H9 (cell line): Measurements from ENCODE around the gene WIPF2. TPM values are rescaled to one million over a fixed set of nuclear protein-coding genes. Genes with fewer than 3 reads are reported as not detected.
A peak's percentile ranks its signal among the peaks of the same experiment; 100 is the strongest.

Experiments used
- DNase-seq: peaks from one replicate; pipeline ENCODE4 v3.0.0-alpha.2; 2017
- H2AFZ ChIP-seq: one replicate; pipeline ENCODE4 v1.6.1; 2013; ENCODE audit warnings: mild to moderate bottlenecking, low read length, control low read depth, moderate library complexity
- H2AK5ac ChIP-seq: 2 replicates; pipeline ENCODE4 v1.6.1; 2013; ENCODE audit warnings: low read length, control low read depth, mixed read lengths; ENCODE audit not compliant: insufficient read length
- H2BK120ac ChIP-seq: one replicate; pipeline ENCODE4 v1.6.1; 2013; ENCODE audit warnings: low read depth, mild to moderate bottlenecking, low read length, control low read depth, inconsistent platforms; ENCODE audit not compliant: poor library complexity, severe bottlenecking
- H2BK12ac ChIP-seq: 2 replicates; pipeline ENCODE4 v1.6.1; 2013; ENCODE audit warnings: low read length, control low read depth, mixed read lengths, low read depth; ENCODE audit not compliant: insufficient read length
- H2BK15ac ChIP-seq: 2 replicates; pipeline ENCODE4 v1.6.1; 2013; ENCODE audit warnings: low read depth, low read length, control low read depth
- H2BK20ac ChIP-seq: one replicate; pipeline ENCODE4 v1.6.1; 2013; ENCODE audit warnings: low read depth, mild to moderate bottlenecking, low read length, control low read depth, inconsistent platforms; ENCODE audit not compliant: poor library complexity, severe bottlenecking
- H2BK5ac ChIP-seq: 2 replicates; pipeline ENCODE4 v1.6.1; 2013; ENCODE audit warnings: low read length, control low read depth, mixed read lengths; ENCODE audit not compliant: insufficient read length
- H3K14ac ChIP-seq: 2 replicates; pipeline ENCODE4 v1.6.1; 2013; ENCODE audit warnings: low read length, control low read depth; ENCODE audit not compliant: insufficient read depth
- H3K18ac ChIP-seq: 2 replicates; pipeline ENCODE4 v1.6.1; 2013; ENCODE audit warnings: low read depth, mild to moderate bottlenecking, mixed read lengths, low read length, control low read depth; ENCODE audit not compliant: insufficient read length
- H3K23ac ChIP-seq: 2 replicates; pipeline ENCODE4 v1.6.1; 2013; ENCODE audit warnings: low read length, control low read depth, mixed read lengths, low read depth; ENCODE audit not compliant: insufficient read length
- H3K23me2 ChIP-seq: 2 replicates; pipeline ENCODE4 v1.6.1; 2013; ENCODE audit warnings: low read depth, mild to moderate bottlenecking, mixed read lengths, low read length, control low read depth; ENCODE audit not compliant: insufficient read length, poor library complexity, severe bottlenecking
- H3K27ac ChIP-seq: 2 replicates; pipeline ENCODE4 v1.5.1; 2013; ENCODE audit warnings: low read length, control low read depth, mixed read lengths, low read depth; ENCODE audit not compliant: insufficient read length
- H3K27me3 ChIP-seq: 2 replicates; pipeline ENCODE4 v1.6.1; 2013; ENCODE audit warnings: low read length, control low read depth, inconsistent platforms; ENCODE audit not compliant: insufficient read depth
- H3K4ac ChIP-seq: 2 replicates; pipeline ENCODE4 v1.6.1; 2013; ENCODE audit warnings: low read depth, mild to moderate bottlenecking, control low read depth, inconsistent platforms, low read length, moderate library complexity
- H3K4me1 ChIP-seq: 2 replicates; pipeline ENCODE4 v1.6.1; 2013; ENCODE audit warnings: low read length, control low read depth, inconsistent platforms; ENCODE audit not compliant: insufficient read depth
- H3K4me2 ChIP-seq: 2 replicates; pipeline ENCODE4 v1.6.1; 2013; ENCODE audit warnings: low read length, control low read depth, mixed read lengths; ENCODE audit not compliant: insufficient read length, insufficient read depth
- H3K56ac ChIP-seq: 2 replicates; pipeline ENCODE4 v1.6.1; 2013; ENCODE audit warnings: low read depth, mild to moderate bottlenecking, mixed read lengths, low read length, control low read depth; ENCODE audit not compliant: insufficient read length
- H3K79me1 ChIP-seq: 2 replicates; pipeline ENCODE4 v1.6.1; 2013; ENCODE audit warnings: low read depth, mild to moderate bottlenecking, moderate library complexity, low read length, control low read depth, inconsistent platforms; ENCODE audit not compliant: insufficient read depth, poor library complexity, severe bottlenecking
- H3K79me2 ChIP-seq: 2 replicates; pipeline ENCODE4 v1.6.1; 2013; ENCODE audit warnings: low read length, control low read depth, inconsistent platforms; ENCODE audit not compliant: insufficient read depth
- H3K9ac ChIP-seq: 2 replicates; pipeline ENCODE4 v1.6.1; 2013; ENCODE audit warnings: low read length, control low read depth, mixed read lengths; ENCODE audit not compliant: insufficient read length; ENCODE audit errors: extremely low read depth
- H3K9me3 ChIP-seq: one replicate; pipeline ENCODE4 v1.6.1; 2013; ENCODE audit warnings: low read depth, low read length, inconsistent platforms; ENCODE audit not compliant: control insufficient read depth
- H3T11ph ChIP-seq: one replicate; pipeline ENCODE4 v1.6.1; 2013; ENCODE audit warnings: mild to moderate bottlenecking, low read length, control low read depth, inconsistent platforms
- H4K20me1 ChIP-seq: one replicate; pipeline ENCODE4 v1.6.1; 2013; ENCODE audit not compliant: control insufficient read depth, insufficient read length, insufficient read depth
- H4K5ac ChIP-seq: 2 replicates; pipeline ENCODE4 v1.6.1; 2013; ENCODE audit warnings: low read depth, mild to moderate bottlenecking, mixed read lengths, low read length, control low read depth; ENCODE audit not compliant: insufficient read length
- H4K8ac ChIP-seq: replicated peaks from 2 replicates; pipeline ENCODE4 v1.6.1; 2013; ENCODE audit warnings: low read length, control low read depth, mixed read lengths, low read depth; ENCODE audit not compliant: insufficient read length
- H4K91ac ChIP-seq: 2 replicates; pipeline ENCODE4 v1.6.1; 2013; ENCODE audit warnings: low read depth, mild to moderate bottlenecking, moderate library complexity, mixed read lengths, low read length, control low read depth; ENCODE audit not compliant: insufficient read length
- H3K27ac Mint-ChIP-seq, 3 experiments: 2 replicates in 2 of 3; 3 replicates in 1 of 3; pipeline ENCODE4 v1.8.0; 2020 to 2021; ENCODE audit warnings: mixed read lengths in 3 of 3, mild to moderate bottlenecking in 1 of 3, moderate library complexity in 1 of 3
- H3K27me3 Mint-ChIP-seq: 2 replicates; pipeline ENCODE4 v1.8.0; 2021; ENCODE audit warnings: low read depth, mild to moderate bottlenecking, moderate library complexity, mixed read lengths
- H3K36me3 Mint-ChIP-seq, 3 experiments: 2 replicates in 2 of 3; 3 replicates in 1 of 3; pipeline ENCODE4 v1.8.0; 2020 to 2021; ENCODE audit warnings: low read depth in 3 of 3, mixed read lengths in 3 of 3; ENCODE audit not compliant: insufficient read depth in 1 of 3
- H3K4me1 Mint-ChIP-seq, 2 experiments: 2 replicates each; pipeline ENCODE4 v1.8.0; 2020; ENCODE audit warnings: mixed read lengths in 2 of 2
- H3K4me3 Mint-ChIP-seq, 2 experiments: 2 replicates in 1 of 2; 3 replicates in 1 of 2; pipeline ENCODE4 v1.8.0; 2020 to 2021; ENCODE audit warnings: mild to moderate bottlenecking in 2 of 2, mixed read lengths in 2 of 2, moderate library complexity in 1 of 2
- H3K9me3 Mint-ChIP-seq, 2 experiments: 2 replicates in 1 of 2; 3 replicates in 1 of 2; pipeline ENCODE4 v1.8.0; 2020; ENCODE audit warnings: mild to moderate bottlenecking in 2 of 2, mixed read lengths in 2 of 2, moderate library complexity in 1 of 2
- WGBS: extraction: QIAGEN DNeasy Blood & Tissue Kit; methylation state at CpG from one replicate; pipeline ENCODE4 v1.1.7; 2013; ENCODE audit warnings: missing lambda C conversion rate, low lambda C conversion rate, mixed read lengths; ENCODE audit not compliant: insufficient read length; ENCODE audit errors: extremely low coverage; 5-methylcytosine and 5-hydroxymethylcytosine counted together
- total RNA-seq: library from RNA; stranded (reverse); gene quantifications from 2 replicates; pipeline ENCODE4 v1.2.1, GENCODE V29; 2021
- TF ChIP-seq, protein P1 (sequence below): fragments of 200-600 bp; sonication (generic); conservative IDR thresholded peaks from 3 replicates; pipeline ENCODE4 v1.8.0; 2021; ENCODE audit warnings: antibody characterized with exemption, mild to moderate bottlenecking

The WIPF2 gene
- total RNA-seq, 1 experiment from 2014 or later, result 24.2 TPM

DNA sequence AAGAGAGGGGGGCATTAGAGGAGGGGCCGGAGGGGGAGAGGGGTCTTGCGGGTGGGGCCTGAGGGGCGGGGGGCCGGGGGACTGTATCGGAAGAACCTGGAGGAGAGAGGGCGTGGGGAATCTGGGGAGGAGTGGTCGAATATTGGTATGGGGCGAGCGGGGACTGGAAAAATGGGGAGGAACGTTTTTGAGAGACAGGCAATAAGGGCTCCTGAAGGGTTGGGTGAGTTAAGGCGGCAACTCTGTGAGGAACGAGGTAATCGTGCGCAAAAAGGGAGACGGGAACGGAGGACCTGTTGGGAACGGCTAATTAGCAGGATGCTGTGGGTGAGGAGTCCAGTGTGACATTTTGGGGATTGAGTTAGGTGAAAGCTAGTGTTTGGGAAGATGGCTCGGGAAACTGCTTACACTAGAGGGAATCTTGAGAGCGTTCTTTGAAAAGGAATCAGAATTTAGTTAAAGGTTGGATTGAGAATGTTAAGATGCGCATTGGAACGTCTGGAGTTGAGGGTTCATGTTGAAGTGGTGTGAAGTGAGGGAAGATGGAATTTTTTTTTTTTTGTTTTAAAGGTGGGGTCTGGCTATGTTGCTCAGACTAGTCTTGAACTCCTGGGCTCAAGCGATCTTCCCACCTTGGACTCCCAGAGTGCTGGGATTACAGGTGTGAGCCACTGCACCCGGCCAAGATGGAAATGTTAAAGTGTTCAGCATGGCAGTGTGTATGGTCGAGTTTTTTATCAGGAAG, 662 bp downstream of the WIPF2 start:
- H3K79me1 ChIP-seq, result peaks cover 3% of the 10 kb centered on the region
- Mint-ChIP-seq H3K9me3 (no peaks in the 10 kb centered on the region; a peak in 1 of 5 replicates), H3K4me3 (peak overlapping the region; percentile 80 to 85), H3K27me3 (no peaks in the 10 kb centered on the region), H3K27ac (peak overlapping the region; percentile 0 to 87 (median 86); a peak in 5 of 7 replicates), H3K36me3 (peaks cover 0 to 4% (median 1%) of the 10 kb centered on the region in 3 experiments; a peak in 3 of 7 replicates), H3K4me1 (peaks cover 14 to 23% of the 10 kb centered on the region in 2 experiments)
- no peak overlapping the region for H2BK15ac ChIP-seq
- H4K5ac ChIP-seq, result no peak overlapping the region
- WGBS, result 100% methylated on average over 2 of the region's 24 CpGs
- H3K4ac ChIP-seq, result no peak overlapping the region
- no peak overlapping the region for H4K8ac ChIP-seq
- peak overlapping the region; percentile 2 for H3K18ac ChIP-seq
- peak overlapping the region; percentile 5 for H3K27ac ChIP-seq
- no peak overlapping the region for H2AK5ac ChIP-seq
- peaks cover 10% of the 10 kb centered on the region for H3K23me2 ChIP-seq
- no peak overlapping the region for H3K56ac ChIP-seq
- H2BK120ac ChIP-seq, result no peak overlapping the region
- DNase-seq, result no peak
- H3K14ac ChIP-seq, result no peak overlapping the region
- H3K27me3 ChIP-seq, result no peaks in the 10 kb centered on the region
- peak overlapping the region; percentile 73 for H3K4me2 ChIP-seq
- H2BK5ac ChIP-seq, result no peak overlapping the region
- no peak overlapping the region for H2AFZ ChIP-seq
- no peak overlapping the region for H2BK20ac ChIP-seq
- no peaks in the 10 kb centered on the region for H3K4me1 ChIP-seq
- peaks cover 3% of the 10 kb centered on the region; the same call in 1 of the 2 replicates for H3K79me2 ChIP-seq
- no peaks in the 10 kb centered on the region for H3K9me3 ChIP-seq
- H2BK12ac ChIP-seq, result no peak overlapping the region
- H3K23ac ChIP-seq, result no peak overlapping the region
- H4K91ac ChIP-seq, result no peak overlapping the region
- TF ChIP-seq, protein P1, sequence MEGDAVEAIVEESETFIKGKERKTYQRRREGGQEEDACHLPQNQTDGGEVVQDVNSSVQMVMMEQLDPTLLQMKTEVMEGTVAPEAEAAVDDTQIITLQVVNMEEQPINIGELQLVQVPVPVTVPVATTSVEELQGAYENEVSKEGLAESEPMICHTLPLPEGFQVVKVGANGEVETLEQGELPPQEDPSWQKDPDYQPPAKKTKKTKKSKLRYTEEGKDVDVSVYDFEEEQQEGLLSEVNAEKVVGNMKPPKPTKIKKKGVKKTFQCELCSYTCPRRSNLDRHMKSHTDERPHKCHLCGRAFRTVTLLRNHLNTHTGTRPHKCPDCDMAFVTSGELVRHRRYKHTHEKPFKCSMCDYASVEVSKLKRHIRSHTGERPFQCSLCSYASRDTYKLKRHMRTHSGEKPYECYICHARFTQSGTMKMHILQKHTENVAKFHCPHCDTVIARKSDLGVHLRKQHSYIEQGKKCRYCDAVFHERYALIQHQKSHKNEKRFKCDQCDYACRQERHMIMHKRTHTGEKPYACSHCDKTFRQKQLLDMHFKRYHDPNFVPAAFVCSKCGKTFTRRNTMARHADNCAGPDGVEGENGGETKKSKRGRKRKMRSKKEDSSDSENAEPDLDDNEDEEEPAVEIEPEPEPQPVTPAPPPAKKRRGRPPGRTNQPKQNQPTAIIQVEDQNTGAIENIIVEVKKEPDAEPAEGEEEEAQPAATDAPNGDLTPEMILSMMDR, result no peak
- no peaks in the 10 kb centered on the region for H4K20me1 ChIP-seq
- H3T11ph ChIP-seq, result no peak overlapping the region
- peak overlapping the region; percentile 52 for H3K9ac ChIP-seq
